Stimulated activated CD4-positive, alpha-beta T cell treated with anti-CD3 and anti-CD28 coated beads, TNF-alpha, amount 100 ng/mL, for 4 hours (primary cell): Measurements from ENCODE around the gene ACOX2.

ENCODE experiments used
- DNase-seq, 3 experiments: peaks; one replicate each; pipeline ENCODE4 v3.0.0-alpha.2; 2020; ENCODE audit warnings: low read depth in 3 of 3

The ACOX2 gene

DNA sequence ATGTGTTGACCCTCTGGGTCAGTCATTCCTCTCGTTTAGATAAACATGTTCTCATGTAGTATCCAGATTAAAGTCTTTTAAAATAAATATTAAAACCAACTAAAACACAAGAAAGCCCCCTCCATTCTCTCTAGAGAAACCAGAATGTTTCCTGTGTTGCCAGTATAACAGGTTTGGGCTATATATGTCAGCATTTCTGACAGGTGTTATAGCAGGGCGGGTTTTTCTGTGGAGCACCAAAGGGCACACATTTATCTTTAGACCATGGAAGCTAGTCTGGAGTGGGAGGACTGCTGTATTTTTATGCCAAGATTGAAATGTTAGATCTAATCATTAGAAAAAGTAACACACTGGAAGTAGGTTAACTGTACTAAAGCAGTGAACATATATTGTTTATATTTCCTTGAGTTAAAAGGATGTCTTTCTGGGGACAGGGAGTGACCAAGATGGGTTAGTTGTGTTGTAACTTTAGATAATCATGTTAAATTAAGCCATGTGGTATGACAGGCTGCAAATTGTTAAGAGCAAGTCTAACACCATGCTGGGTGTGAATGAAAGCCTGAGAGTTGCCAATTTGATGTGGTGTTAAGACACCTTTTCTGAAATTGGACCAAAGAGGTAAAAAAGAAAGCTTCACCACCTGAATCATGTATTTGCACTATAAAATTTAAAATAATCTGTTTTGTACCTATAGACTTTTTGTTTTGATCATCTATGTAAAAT, 29.5 kb downstream of the ACOX2 start:
- DNase-seq, result no peak

DNA sequence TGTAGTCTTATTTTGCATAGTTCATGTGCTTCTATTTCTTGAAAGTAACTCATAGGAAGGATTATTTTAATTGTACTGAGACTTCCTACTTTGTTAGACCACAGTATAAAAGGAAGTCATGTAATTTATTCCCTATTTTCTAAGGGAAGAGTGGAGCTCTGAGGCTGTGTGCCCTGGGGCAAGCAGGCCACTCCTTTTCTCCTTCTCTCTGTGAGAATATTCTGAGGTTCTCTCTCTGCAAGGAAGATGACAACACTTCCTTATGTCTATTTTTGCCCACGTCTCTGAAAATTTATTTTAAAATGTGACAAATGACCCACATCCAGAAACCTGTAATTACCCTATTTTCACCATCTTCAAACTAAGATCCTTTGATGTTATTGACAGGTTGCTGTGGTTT, 34.1 kb downstream of the ACOX2 start:
- DNase-seq, result no peak

DNA sequence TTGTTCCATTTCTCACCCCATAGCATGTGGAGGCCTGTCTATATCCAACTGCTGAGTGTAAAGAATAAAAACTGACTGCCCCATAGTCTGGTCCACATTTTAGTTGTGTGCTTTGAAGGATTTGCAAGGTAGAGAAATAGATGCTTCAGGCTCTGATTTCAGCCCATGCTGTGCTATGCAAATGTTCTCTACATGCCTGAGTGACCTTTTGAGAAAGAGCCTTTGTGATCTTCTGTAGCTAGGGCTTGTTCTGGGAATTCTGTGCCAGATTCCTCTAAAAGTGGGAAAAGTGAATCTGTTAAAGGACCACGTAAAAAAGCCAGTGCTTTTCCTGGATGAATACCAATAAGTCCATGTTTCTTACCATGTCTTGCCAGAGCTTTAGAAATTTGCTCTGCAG, 39.9 kb downstream of the ACOX2 start:
- DNase-seq, result no peak

DNA sequence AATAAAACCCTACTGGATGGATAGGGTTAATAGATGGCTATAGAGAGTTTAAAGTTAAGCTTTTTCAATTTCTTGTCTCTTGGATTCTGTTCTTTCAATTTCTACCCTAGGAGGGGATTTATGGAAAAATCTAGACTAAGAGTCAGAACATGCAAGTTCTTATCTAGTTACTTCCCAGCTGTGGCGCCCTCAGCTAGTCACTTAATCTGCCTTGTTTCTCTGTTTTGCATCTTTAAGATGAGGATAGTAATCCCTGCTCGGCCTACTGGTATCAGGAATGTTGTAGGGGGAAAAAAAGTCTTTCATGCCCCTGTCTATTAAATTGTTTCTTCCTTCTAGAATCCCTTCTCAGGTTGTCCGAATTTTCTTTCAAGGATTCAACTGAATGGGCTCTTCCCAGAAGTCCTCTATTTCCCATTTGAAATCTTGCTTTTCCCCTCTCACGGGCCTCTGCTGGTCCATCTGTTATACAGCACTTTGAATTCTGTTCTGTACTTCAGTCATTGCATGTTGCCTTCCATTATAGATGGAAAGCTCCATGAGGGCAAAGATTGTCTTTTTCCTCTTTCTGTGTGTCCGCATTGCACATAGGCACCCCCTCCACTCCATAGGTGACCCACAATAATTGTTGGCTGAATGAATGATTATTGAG, 40.7 kb downstream of the ACOX2 start:
- DNase-seq, result no peak

DNA sequence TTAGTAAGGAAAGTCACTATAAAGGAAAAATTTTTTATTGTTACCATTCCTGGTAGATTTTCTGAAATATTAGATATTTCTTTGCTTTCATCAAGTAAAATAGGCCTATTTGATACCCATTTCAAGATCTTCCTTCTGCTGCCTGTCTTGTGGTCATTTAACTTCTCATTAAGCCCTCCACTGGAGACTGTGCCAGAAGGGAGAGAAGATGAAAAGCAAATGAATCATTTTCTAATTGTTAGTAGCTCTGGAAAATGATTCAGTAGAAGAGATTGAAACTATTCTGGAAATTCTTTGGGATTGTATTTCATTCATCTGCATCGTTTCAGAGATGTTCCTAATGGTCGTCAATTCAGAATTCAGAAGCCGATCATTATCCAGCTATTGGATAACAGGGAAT, 41.9 kb downstream of the ACOX2 start:
- no peak for DNase-seq

DNA sequence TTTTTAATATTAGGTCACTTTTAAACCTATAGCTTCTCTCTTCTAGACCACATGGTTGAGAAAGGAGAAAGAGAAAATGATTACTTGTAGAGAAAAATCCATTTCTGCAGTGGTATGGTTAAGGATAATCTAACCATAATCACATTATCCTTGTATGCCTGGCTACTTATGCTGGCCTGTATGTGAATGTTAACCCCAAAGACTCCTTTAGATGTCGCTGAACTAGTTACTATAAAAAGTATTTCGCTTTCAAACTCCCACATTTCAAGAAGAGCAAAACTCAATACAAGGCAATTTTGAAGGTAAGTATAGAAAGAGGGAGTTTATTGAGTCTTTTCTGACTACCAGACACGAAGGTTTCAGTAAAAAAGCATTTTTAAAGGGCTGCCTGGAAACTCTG, 42.9 kb downstream of the ACOX2 start:
- no peak for DNase-seq

DNA sequence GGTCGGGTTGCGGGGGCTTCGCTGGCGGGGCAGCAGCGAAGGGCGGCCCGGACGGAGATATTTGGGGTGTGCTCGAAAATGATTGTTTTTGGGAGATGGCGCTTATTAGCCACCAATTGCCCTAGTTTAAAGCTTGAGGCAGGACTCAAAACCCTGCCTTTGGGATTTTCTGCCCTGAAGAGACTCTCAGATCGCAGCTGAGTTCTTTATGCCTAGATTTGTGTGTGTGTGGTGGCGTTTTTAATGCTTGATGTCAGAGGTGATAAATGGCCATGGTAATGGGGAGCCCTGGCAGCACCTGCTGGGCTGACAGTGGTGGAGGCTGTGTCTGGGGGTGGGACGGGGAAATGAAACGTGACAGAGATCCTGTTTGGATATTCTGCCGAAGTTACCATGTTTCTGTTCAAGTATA, 44.5 kb downstream of the ACOX2 start:
- DNase-seq, result no peak

DNA sequence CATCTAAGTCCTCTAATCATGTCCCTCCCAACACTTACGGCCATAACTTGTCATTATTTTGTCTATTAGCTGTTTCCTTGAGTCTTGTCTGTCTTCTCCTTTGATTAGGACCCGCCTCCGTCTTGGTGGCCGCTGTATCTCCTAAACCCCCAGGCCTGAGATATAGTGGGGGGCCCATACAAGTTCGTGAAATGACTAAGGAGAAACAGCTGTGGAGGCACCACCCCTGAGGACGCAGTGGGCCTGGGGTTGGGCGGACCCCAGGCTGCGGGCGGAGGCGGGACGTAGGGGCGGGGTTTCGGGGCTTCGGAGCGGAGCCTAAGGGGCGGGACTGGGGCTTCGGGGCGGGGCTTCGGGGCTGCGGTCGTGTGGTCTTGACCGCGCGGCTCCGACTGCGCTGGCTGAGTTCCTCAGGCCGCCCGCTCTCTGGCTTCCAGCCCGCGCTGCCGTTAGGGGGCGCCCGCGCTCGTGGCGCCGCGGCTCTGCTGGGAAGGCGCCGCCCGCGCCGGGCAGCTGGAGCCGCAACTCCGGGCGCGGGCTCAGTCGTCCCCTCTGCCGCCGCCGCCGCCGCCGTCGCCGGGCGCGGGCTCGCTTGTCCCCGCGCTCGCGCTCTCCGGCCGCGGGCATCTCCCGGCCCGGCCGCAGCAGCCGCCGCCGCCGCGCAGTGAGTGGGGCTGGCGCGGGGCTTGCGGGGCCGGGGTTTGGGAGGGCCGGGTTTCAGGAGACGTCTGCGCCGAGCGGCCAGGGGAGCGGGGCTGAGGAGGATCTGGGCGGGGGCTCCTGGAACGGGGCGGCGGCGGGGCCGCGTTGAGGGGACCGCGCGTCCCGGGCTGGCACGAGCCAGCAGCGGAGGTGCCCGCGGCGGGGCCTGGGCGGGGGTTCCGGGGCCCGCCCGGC, 45.2 kb downstream of the ACOX2 start, which contains the start of gene KCTD6:
KCTD6 (plus strand) TSS at position 591 of the 897 bp plus-strand sequence. CDS start 6,660 bp downstream, outside the sequence.
- DNase-seq, result peak; percentile 76 to 81 (median 76)

DNA sequence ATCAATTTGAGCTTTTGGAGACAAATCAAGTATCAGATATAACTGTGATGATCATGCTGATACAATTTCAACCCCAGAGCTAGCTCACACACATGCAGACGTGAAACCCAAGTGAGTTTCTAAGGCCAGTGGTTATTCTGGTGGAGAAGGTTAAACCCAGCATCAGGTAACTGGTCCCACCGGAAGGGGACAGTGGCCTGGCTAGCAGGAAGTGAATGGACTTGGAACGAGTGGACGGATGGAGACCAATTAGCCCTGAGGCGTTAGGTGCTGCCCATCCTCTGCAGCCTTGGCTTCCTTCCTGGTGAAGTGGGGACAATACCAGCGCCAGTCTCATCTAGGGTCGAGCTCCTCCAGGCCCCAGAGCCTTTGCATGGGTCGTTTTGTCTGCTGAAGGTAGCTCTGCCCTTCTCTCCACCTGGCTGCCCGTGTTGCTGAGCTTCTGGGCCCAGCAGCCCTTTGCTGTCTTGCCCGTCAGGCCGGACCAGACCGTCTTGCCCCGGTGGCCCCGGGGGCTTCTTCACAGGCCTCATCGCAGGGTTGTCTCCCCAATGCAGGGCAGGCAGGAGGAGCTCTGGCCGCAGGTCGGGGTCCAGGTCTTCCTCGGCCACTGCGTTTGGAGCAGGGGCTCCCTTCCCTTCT, 46.0 kb downstream of the ACOX2 start:
- DNase-seq, result no peak

DNA sequence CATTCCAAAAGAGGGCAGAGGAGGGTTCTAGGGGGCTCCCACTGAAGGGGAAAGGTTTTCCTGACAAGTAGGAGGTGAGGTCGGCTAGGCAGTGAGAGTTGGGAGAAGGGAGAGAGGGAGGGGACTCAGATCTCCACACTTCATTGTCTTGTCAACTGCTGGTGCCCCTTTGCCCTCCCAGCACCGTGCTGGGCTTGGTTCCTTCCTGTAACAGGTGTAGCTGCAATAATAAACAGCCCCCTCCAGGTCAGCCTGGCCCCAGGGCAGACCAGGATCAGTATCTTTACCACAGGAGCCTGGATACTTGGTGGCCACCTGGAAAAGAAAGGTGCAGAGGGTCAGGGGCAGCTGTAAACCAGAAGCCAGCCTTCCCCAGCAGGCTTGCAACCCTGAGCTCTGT, 48.0 kb downstream of the ACOX2 start:
- no peak for DNase-seq

DNA sequence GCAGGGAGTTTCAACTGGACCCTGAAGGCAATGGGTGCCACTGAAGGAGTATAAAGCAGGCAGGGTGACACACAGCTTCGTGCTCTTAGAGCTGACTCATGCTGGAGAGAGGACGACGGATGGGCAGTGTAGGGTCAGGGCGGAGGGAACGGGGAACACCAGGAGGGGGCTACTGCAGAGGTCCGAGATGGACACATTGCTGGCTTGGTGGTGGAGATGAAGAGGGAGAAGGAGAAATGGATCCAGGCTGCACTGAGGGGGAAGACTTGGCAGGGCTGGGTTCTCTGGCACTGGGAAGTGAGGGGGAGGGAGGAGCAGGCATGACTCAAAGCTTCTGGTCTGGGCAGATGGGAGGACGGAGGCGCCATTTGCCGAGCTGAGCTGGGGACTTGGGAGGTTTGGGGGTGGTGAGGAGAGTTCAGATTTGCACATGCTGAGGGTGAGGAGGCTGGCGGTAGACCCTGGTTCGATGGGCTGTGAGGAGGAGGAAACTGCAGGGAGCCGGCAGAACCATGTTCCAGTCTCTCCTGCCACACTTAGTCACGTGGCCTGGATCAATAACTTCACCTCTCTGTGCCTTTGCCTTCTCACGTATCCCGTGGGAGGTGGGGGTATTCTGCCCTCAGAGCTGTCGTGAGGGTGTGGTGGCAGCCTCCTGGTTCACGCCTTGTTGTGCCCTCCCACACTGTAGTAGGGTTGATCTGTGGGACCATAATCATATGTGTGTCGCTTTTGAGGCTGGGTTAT, 49.7 kb downstream of the ACOX2 start:
- DNase-seq, result no peak

DNA sequence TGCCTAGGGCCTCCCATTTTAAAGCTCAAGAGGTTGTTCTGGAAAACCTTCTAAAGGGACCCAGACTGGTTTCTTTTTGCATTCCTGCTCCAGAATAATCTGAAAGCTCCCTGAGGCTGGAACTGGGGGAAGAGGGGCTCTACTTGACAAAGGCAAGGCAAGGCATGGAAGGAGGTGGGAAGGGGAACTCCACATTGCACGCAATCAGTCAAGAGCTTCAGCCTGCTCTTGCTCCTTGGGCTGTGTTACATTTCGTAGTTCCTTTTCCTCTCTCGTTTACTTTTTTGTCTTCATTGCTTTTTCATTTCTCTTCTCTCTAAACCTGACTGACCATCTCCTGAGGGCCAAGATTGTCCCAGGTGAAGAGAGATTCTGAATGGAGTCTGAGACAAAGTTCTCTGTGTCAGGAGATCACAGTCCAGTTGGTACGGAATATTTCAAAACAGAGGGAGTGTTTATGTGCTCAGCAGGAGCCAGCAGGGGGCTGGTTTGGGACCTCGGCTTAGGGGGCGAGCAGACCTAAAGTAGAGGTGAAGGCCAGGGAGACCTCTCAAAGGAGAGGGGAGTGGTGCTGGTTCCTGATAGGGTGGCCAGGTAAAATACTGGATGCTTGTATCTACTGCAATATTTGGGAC, 51.1 kb downstream of the ACOX2 start:
- no peak for DNase-seq

DNA sequence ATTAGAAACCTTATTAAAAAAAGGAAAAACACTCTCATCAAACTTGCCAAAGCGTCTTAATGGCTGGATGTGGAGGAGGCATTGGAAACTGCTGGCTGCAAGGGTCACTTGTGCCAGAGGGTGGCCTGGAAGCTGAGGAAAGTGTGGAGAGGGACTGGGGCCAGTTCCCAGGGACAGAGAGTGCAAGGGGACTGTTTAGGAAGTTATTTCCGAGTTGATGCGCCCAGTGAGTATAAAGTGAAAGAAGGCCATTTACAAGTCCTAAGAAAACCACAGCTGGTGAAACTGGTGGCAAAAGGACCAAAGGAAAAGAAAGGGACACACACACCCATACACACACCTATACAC, 52.3 kb downstream of the ACOX2 start:
- no peak for DNase-seq

DNA sequence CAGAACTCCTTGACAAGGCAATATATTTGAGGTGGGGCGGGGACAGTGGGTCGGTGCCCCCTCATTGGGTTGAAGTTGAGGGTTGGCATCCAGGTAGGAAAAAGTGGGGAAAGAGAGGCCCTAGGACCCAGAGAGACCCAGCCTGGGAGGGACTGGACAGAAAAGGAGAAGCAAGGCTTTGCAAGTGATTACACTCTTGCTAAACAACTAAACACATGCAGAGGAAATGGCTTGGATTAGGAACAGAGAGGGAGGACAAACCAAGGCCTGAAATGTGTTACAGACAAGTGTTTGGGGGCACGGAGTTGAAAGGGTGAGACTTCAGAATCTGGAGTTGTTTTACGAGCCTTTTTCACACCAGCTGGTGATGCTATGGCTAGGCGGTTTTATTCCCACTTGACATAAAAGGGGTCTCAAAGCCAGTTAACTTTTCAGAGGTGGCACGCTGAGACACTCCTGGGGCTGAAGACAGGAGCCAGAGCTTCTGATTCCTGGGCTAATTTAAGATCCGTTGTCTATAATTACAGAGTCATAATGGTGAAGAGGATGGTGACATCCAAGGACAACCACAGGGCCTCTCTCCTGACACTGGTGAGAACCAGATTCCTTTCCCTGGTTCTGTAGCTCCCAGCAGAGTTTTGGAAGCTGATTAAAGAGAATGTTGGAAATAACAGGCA, 52.8 kb downstream of the ACOX2 start:
- no peak for DNase-seq

DNA sequence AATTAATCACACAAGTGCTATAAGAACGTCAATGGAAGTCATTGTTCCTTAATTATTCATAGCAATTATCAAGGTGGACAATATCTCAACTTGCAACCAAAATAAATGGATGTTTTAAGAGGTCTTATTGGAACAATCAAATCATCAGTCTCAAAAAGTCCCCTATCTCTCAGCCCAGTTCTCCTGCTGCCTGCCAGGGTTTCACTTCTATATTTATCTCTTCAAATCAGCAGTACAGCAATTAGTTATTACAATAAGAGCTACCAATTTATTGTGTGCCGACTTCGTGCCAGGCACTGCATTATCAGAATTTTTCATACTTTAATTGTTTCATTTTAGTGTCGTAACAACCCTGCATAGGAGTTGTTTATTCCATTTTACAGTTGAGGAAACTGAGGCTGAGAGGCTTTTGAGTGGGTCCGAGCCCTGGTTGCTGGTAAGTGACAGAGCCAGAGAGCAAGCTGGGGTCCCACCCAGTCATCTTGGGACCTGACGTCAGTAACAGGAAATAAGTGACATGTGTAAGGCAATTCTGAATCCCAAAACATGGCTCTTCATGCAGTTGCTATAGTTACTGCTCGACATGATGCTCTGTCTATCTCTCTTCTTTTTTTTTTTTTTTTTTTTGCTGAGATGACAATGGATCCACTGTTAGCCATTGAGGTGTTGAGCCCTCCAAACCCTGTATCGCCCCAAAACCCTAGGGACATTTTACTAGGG, 53.9 kb downstream of the ACOX2 start:
- no peak for DNase-seq

DNA sequence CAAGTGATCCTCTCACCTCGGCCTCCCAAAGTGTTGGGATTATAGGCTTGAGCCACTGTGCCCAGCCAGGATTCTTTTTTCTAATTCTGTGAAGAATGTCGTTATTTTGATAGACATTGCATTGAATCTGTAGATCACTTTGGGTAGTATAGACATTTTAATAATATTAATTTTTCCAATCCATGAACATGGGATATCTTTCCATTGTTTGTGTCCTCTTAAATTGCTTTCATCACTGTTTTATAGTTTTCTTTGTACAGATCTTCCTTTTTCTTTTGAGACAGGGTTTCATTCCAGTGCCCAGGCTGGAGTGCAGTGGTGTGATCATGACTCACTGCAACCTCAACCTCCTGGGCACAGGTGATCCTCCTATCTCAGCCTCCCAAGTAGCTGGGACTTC, 56.7 kb downstream of the ACOX2 start:
- no peak for DNase-seq

DNA sequence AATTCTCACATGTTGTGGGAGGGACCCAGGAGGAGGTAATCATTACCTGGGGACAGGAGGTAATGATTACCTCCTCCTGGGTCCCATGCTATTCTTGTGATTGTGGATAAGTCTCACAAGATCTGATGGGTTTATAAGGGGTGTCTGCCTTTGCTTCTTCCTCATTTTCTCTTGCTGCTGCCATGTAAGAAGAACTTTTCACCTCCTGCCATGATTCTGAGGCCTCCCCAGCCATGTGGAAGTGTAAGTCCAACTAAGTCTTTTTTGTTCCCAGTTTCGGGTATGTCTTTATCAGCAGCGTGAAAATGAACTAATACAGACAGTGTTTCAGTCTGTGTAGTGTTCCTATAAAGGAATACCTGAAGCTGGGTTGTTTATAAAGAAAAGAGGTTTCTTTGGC, 58.2 kb downstream of the ACOX2 start:
- DNase-seq, result no peak

DNA sequence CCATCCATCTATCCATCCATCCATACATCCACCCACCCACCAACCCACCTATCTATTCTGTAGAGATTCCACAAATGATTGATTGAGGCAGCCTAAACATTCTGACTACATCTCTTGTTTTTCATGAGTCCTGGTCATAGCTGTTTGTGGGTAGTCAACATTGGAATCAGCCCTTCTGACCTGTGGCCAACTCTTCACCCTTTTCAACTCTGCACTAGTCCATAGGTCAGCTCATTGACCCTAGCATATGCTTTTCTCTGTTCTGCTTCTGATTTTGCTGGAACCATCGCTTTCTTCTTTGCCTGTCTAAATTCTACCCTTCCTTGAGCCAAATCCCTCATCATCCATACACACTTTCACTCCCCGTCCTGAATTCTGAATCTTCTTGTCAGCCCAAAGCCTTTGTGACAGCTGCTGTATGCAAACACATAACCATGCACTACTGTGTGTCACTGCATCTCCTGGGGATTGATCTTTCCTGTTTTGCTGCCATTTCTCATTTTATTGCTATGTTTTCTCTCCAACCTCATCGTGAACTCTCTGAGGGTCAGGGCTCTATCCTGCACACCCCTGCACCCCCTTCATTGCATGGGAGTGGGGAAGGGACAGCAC, 61.9 kb downstream of the ACOX2 start:
- no peak for DNase-seq

DNA sequence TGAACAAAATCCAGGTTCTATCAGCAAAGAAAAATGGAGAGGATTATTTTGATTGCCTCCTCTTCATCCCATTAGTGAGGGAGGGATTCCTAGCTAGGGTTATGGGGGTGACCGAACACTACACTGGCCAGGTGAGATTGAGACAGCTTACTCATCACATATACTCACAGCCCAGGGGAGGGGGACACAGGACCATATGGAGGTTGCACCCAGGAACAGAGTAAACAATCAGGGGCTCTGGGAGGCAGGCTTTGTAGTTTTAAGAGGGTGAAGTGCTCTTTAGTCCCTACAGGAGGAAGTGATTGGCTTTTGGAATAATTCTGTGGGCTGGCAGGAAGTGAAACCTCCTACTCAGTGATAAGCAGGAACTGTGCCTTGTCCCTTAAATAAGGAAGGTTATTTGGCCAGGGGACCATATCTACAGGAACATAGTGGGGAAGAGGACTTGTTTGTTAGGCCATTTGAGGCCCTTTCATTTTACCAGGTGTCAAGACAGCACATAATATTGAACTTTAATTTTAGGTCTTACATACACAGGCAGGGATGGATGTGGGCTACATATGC, 62.6 kb downstream of the ACOX2 start:
- DNase-seq, result no peak
